GM12864 (cell line): ENCODE results near the gene TMPRSS11A.

Experiments
- DNase-seq: peaks from one replicate; pipeline ENCODE4 v3.0.0-alpha.2; 2011; ENCODE audit warnings: low read depth
- H3K4me3 ChIP-seq: 2 replicates; pipeline ENCODE4 v1.5.1; 2011; ENCODE audit warnings: mild to moderate bottlenecking, low read depth, low read length, control low read depth
- TF ChIP-seq, protein P1 (sequence below): IDR thresholded peaks from 2 replicates; pipeline ENCODE4 v1.5.1; 2011; ENCODE audit warnings: low read depth, mild to moderate bottlenecking, moderate library complexity, low read length, control low read depth, inconsistent platforms; ENCODE audit errors: missing control alignments

Gene TMPRSS11A

DNA sequence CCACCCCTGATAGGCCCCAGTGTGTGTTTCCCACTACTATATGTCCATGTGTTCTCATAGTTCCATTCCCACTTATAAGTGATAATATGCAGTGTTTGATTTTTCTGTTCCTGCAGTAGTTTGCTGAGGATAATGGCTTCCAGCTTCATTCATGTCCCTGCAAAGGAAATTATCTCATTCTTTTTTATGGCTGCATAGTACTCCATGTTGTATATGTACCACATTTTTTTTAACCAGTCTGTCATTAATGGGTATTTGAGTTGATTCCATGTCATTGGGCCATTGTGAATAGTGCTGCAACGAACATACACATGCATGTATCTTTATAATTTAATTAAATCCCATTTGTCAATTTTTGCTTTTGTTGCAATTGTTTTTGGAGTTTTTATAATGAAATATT lies 10.3 kb upstream of the TMPRSS11A start:
- H3K4me3 ChIP-seq: no peak overlapping the region
- TF ChIP-seq, protein P1, sequence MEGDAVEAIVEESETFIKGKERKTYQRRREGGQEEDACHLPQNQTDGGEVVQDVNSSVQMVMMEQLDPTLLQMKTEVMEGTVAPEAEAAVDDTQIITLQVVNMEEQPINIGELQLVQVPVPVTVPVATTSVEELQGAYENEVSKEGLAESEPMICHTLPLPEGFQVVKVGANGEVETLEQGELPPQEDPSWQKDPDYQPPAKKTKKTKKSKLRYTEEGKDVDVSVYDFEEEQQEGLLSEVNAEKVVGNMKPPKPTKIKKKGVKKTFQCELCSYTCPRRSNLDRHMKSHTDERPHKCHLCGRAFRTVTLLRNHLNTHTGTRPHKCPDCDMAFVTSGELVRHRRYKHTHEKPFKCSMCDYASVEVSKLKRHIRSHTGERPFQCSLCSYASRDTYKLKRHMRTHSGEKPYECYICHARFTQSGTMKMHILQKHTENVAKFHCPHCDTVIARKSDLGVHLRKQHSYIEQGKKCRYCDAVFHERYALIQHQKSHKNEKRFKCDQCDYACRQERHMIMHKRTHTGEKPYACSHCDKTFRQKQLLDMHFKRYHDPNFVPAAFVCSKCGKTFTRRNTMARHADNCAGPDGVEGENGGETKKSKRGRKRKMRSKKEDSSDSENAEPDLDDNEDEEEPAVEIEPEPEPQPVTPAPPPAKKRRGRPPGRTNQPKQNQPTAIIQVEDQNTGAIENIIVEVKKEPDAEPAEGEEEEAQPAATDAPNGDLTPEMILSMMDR: no peak
- DNase-seq: no peak

DNA sequence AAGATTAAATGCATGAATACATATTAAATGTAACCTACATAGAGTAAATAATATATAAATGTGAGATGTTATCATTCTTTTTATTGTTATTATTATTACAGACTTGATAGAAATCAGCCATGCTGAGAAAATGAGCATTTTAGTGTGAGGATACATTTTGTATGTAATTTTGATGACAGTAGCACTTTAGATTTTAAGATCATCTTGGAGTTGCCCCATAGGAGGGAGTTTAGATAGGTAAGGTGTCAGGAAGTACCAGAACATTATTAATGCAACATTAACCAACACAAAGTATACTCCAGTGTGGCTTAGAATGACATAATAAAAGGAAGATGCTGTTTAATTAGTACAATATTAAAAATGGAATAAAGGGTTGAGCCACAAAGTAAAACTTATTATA lies 8.4 kb downstream of the TMPRSS11A start:
- TF ChIP-seq, protein P1: no peak
- H3K4me3 ChIP-seq: no peak overlapping the region
- no peak for DNase-seq

DNA sequence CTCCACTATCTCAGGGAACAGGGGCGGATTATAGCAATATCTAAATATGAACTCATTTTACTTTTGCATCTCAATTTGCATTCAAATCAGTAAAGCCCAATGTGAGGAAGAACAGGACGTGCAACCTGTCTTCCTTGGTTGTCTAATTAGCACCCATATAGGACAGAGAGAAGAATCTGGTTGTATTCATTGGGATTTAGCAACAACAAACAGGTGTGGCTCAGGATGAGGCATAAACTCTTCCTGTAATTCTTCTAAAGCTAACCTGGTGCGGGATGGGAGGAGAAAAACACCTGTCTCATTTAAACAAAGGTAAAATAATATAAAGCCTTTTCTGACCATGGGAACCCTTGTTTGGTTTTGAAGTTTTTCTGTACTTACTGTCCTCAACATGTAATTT lies 22.2 kb downstream of the TMPRSS11A start:
- TF ChIP-seq, protein P1: no peak
- H3K4me3 ChIP-seq: no peak overlapping the region
- DNase-seq: no peak

DNA sequence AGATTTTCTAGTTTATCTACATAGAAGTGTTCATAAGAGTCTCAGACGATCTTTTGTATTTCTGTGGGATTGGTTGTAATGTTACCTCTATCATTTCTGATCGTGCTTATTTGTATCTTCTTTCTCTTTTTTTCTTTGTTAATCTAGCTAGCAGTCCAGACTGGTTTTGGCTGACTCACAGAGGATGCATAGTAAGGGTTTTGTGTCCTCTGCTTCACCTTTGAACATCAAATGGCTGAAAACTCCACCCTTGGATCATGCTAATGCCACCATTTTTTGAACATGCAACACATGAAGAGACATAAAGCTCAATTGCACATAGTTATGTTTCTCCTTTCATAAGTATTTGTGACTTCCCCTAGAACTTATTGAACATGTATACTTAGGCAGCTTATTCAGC lies 22.8 kb downstream of the TMPRSS11A start:
- TF ChIP-seq, protein P1: no peak
- DNase-seq: no peak
- no peak overlapping the region for H3K4me3 ChIP-seq

DNA sequence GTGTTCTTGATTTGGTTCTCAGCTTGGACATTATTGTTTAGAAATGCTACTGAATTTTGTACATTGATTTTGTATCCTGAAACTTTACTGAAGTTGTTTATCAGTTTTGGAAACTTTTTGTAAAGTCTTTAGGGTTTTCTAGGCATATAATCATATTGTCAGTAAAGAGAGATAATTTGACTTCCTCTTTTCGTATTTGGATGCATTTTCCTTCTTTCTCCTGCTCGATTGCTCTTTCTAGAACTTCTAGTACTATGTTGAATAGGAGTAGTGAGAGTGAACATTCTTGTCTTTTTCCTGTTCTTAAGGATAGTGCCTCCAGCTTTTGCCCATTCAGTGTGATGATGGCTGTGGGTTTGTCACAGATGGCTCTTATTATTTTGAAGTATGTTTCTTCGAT lies 24.1 kb downstream of the TMPRSS11A start:
- TF ChIP-seq, protein P1: no peak
- H3K4me3 ChIP-seq: no peak overlapping the region
- DNase-seq: no peak

DNA sequence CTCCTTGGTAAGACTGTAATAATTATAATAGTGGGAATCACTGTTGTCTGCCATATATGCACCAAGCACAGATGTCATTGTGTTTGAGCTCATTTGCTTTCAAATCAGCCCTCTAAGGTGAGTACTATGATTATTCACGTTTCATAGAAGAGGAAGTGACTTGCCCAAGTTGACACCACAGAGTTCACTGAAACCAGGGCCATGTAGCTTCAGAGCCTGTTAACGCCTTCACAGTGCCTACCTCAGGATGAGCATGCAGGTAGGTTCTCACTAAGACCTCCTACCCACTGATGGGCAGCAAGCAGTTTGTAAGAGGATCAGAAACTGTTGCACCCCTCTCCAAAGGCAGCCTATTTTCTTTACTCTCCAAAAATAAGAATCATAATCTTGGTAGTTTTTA lies 27.4 kb downstream of the TMPRSS11A start:
- DNase-seq: no peak
- H3K4me3 ChIP-seq: no peak overlapping the region
- TF ChIP-seq, protein P1: no peak

DNA sequence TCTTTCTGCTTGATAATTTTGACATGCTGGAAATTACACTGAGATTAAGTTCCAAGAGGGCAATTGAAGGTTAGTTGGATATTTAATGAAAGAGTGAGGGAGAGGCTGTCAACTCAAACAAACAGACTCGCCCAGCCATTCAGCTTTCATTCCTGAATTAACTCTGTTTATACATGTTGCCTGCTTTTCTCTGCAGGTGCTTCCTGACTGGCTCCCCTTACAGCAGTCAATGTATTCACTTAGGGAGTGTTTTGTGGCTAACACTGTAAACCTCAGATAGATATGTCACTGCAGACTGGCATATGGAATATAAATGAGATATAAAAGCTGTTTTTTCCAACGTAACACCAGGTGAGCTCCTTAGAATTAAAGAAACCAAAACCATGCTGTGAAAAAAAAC lies 28.7 kb downstream of the TMPRSS11A start:
- TF ChIP-seq, protein P1: no peak
- DNase-seq: no peak
- H3K4me3 ChIP-seq: no peak overlapping the region
